Hematopoietic multipotent progenitor cell treated with erythropoietin and hydrocortisone succinate and interleukin-3 and kit ligand, for 6 days (in vitro differentiated cells): ENCODE measurements around the gene FER1L5.

Experiments used
- DNase-seq: peaks from one replicate; pipeline ENCODE4 v3.0.0-alpha.2; 2015

FER1L5 gene

GRCh38 chr2:96753661-96754282 lies 111.2 kb downstream of the FER1L5 start:
- DNase-seq: no peak

GRCh38 chr2:96754317-96754716 lies 111.8 kb downstream of the FER1L5 start:
- no peak for DNase-seq
